ENCODE data around the gene LRRK2. TPM values are rescaled to one million over a fixed set of nuclear protein-coding genes. Genes with fewer than 3 reads are reported as not detected.

LRRK2 gene
- total and polyA plus RNA-seq, 2 of the 8 experiments (the other 6 are each of a cell fraction or from before 2014, with no cell fraction given), result 0.06 to 0.13 TPM

DNA sequence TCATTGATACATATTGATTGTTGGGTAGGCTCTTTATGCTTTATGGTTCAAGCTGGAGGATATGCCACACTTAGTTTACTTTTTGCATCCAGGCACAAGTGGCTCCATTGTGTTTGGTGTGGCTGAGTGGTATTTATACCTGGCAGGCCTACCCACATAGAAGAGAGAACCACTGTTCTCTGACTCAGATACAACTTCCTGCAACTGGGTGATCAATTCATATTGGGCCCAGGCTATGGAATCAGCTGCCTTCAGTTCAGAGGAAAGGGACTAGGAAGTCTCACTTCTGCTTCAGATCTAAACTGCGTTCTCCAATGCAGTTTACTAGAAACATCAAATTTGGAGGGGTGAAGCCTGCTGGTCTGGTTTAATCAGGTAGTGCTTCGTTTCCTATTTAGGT, 49.8 kb upstream of the LRRK2 start (continued):
- TF ChIP-seq TAF7 (optimal IDR thresholded peaks at IDR 0.05; ENCODE audit: borderline replicate concordance, low read depth, low read length), result no peak
- no peak for TF ChIP-seq NRF1 (IDR thresholded peaks at IDR 0.05; ENCODE audit: low read depth, low read length)
